ENCODE measurements around the gene ARHGAP8. TPM values are rescaled to one million over a fixed set of nuclear protein-coding genes. Genes with fewer than 3 reads are reported as not detected.

Gene ARHGAP8
- total and polyA plus RNA-seq, 2 experiments from 2014 or later: 62.8 to 64.9 TPM

GRCh38 chr22:44839061-44839460, 86.7 kb downstream of the ARHGAP8 start (continued):
- no peak for TF ChIP-seq ZNF462 (CRISPR knock-in tag; IDR thresholded peaks at IDR 0.05)
- TF ChIP-seq NANOG (IDR thresholded peaks at IDR 0.05; ENCODE audit: borderline replicate concordance): no peak
- no peak for TF ChIP-seq CTCF (conservative IDR thresholded peaks at IDR 0.05; ENCODE audit: low read depth in 2 of 2)
- no peak for TF ChIP-seq POLR2AphosphoS5 (IDR thresholded peaks at IDR 0.05; ENCODE audit: low read depth)
- no peak for TF ChIP-seq JUNB (IDR thresholded peaks at IDR 0.05; ENCODE audit: unreplicated experiment)
- no peak for TF ChIP-seq EZH2phosphoT487 (IDR thresholded peaks at IDR 0.05; ENCODE audit: unreplicated experiment)

- ATAC-seq (no peak), DNase-seq (ENCODE audit: low spot score) (no peak)
- Mint-ChIP-seq H3K36me3 (ENCODE audit: low read depth) (peaks cover 25% of the 10 kb centered on the region), H3K4me1 (peaks cover 24% of the 10 kb centered on the region), H3K4me3 (no peak overlapping the region), H3K9me3 (peaks cover 11% of the 10 kb centered on the region), H3K27me3 (ENCODE audit: insufficient read depth, low read depth, poor library complexity) (peaks cover 10% of the 10 kb centered on the region), H3K27ac (no peak overlapping the region)
- 0 out of 2 replicates have a peak, but pooled peaks cover 2% of the 10 kb centered on the region for H3F3A ChIP-seq (replicated peaks; ENCODE audit: low read depth)
- H2AFZ ChIP-seq: no peak overlapping the region
- H3K9me2 ChIP-seq (ENCODE audit: insufficient read depth): no peaks in the 10 kb centered on the region
- H3K27me3 ChIP-seq (ENCODE audit: insufficient read depth): no peaks in the 10 kb centered on the region
- H3K79me2 ChIP-seq (replicated peaks; ENCODE audit: insufficient read depth): no peaks in the 10 kb centered on the region
- H3K27ac ChIP-seq (ENCODE audit: low read depth): no peak overlapping the region
- H3K4me3 ChIP-seq: no peak overlapping the region
- peaks cover 4% of the 10 kb centered on the region for H3K4me1 ChIP-seq (ENCODE audit: insufficient read depth)
- H3K4me2 ChIP-seq: no peak overlapping the region
- peaks cover 9% of the 10 kb centered on the region for H4K20me1 ChIP-seq (replicated peaks; ENCODE audit: insufficient read depth)
- no peaks in the 10 kb centered on the region; the same call in 1 of the 2 replicates for H3K36me3 ChIP-seq (ENCODE audit: insufficient read depth)
- TF ChIP-seq ZNF462 (CRISPR knock-in tag; IDR thresholded peaks at IDR 0.05) (no peak), CREB1 (CRISPR knock-in tag; IDR thresholded peaks at IDR 0.05; ENCODE audit: low read depth) (no peak), ZNF331 (CRISPR knock-in tag; IDR thresholded peaks at IDR 0.05; ENCODE audit: low read depth) (no peak), NANOG (IDR thresholded peaks at IDR 0.05; ENCODE audit: borderline replicate concordance) (no peak), EZH2phosphoT487 (IDR thresholded peaks at IDR 0.05; ENCODE audit: unreplicated experiment) (no peak)
Measured at GRCh38 chr22:44839721-44840120, 87.3 kb downstream of the ARHGAP8 start.
